NOMO-1 treated with DMSO at 0.1 percent for 48 hours (cell line): ENCODE results near the gene CYB5D1.
"Not testable (repeated sequence)": the region's sequence is repeated elsewhere in the genome, so short reads cannot be mapped to it uniquely, and the experiment has no call there.

Source experiments
- DNase-seq: peaks from one replicate; lab custom pipeline; 2025; ENCODE audit not compliant: unreplicated experiment; lab: John Stamatoyannopoulos, UW

Gene CYB5D1, protein sequence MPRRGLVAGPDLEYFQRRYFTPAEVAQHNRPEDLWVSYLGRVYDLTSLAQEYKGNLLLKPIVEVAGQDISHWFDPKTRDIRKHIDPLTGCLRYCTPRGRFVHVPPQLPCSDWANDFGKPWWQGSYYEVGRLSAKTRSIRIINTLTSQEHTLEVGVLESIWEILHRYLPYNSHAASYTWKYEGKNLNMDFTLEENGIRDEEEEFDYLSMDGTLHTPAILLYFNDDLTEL

DNA sequence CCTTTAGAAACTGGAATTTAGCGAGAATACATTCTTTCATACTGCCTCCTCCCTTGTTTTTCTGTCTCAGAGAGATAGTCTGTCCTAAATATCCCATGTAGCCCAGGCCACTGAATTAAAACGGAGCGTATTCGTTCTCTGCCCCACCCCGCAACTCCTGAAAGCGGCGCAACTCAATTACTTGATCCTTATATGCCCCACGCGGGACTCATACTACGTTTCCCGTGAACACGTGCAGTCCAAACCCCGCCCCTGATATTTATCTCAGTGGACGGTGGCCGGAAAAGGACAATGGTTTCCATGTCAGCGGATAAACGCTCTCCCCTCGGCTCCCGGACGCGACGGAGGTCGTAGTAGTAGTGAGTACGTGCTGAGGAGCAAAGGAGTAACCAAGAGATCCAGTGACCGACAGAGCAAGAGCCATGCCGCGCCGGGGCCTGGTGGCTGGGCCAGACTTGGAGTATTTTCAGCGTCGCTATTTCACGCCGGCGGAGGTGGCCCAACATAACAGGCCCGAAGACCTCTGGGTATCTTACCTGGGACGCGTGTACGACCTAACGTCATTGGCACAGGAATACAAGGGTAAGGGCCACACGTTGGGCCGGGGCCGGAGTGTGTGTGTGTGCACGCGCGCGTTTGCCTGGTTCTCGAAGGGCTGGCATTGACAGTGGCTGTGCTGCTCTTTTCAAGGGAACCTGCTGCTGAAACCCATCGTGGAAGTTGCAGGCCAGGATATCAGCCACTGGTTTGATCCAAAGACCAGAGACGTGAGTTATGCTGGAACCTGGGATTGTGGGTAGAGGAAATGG, at the start of gene CYB5D1:
CYB5D1 (plus strand) TSS at position 291 of the 809 bp plus-strand sequence; CDS start at position 423, 132 bp downstream.
- peak; percentile 92 for DNase-seq

GRCh38 chr17:7809086-7809790, 48.6 kb upstream of the CYB5D1 start:
- no peak for DNase-seq

GRCh38 chr17:7809791-7810343, 47.9 kb upstream of the CYB5D1 start:
- not testable (repeated sequence) for DNase-seq

- no peak for DNase-seq
Measured at GRCh38 chr17:7811251-7811650, 46.6 kb upstream of the CYB5D1 start.

DNA sequence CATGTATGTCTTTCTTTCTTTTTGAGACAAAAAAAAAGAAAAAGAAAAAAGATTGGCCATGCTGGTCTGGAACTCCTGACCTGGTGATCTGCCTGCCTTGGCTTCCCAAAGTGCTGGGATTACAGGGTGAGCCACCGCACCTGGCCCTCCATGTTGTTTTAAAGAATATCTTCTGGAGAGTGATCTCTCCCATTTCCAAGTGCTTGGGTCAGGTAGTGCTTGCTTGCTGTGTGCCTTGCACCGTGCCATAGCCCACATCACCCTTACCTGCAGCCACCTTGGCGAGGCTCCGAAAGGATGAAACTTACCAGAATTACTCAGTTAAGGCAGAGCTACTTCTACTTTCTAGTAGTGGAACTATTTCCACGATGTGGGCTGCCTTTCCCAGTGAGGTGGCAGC, 42.8 kb upstream of the CYB5D1 start:
- no peak for DNase-seq

DNA sequence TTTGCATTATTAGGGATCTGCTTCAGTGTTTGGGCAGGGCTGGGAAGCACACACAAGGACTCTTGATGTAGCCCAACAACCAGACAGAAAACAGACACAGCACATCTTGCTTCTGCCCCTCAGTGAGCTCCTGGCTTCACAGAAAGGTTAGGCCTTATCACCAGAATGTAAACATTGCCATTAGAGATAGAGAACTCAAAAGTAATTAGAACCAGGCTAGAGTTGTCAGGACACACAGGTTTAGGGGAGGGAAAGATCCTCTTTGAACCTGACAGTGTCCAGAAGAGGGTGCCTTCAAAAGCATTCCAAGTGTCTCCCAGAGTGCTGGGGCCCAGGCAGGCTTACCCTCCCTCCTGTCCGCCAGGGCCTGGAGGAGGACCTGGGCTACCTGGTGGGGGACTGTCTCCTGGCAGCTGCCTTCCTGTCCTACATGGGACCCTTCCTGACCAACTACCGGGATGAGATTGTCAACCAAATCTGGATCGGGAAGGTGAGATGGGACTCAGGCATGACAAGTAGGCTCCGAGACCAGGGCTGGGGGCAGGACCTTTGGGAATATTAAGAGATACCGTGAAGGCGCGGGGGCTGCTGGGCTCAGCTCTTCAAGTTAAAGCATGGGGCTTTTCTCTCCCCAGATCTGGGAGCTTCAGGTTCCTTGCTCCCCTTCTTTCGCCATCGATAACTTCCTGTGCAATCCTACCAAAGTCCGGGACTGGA, 40.7 kb upstream of the CYB5D1 start:
- DNase-seq: no peak

DNA sequence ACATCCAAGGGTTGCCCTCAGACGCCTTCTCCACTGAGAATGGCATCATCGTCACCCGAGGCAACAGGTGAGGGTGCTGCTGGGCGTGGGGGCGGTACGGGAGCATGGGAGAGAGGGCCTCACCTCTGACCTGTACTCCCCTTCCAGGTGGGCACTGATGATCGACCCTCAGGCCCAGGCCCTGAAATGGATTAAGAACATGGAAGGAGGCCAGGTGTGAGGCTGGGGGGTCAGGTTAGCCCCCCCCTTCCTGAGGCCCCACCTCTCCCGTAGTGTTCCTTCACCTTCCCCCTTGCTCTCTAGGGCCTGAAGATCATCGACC, 40.2 kb upstream of the CYB5D1 start:
- no peak for DNase-seq

GRCh38 chr17:7818026-7818425, 39.8 kb upstream of the CYB5D1 start:
- no peak for DNase-seq

- no peak for DNase-seq
Measured at GRCh38 chr17:7818746-7819645, 38.8 kb upstream of the CYB5D1 start.

GRCh38 chr17:7820231-7820630, 37.6 kb upstream of the CYB5D1 start:
- no peak for DNase-seq

GRCh38 chr17:7822126-7822525, 35.7 kb upstream of the CYB5D1 start:
- no peak for DNase-seq

DNA sequence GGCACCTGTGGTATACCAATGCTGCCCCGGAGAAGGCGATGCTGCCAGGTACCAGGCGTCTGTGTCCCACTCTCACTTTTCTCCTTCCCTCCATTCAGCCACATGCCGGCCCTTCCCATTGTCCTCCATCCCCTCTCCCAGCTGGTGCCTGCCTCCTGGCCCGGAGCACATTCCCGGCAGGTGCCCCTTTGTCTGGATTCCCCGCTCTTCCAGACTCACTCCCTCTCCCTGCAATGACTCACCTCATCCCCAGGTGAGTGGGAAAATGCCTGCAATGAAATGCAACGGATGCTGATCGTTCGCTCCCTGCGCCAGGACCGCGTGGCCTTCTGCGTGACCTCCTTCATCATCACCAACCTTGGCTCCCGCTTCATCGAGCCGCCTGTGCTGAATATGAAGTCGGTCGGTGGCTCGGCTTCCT, 34.2 kb upstream of the CYB5D1 start:
- no peak for DNase-seq

GRCh38 chr17:7824021-7824924, 33.5 kb upstream of the CYB5D1 start:
- no peak for DNase-seq

- no peak for DNase-seq
Measured at GRCh38 chr17:7825206-7825990, 32.4 kb upstream of the CYB5D1 start.

GRCh38 chr17:7830616-7831015, 27.2 kb upstream of the CYB5D1 start:
- no peak for DNase-seq

- DNase-seq: no peak
Measured at GRCh38 chr17:7831233-7831632, 26.6 kb upstream of the CYB5D1 start.

- no peak for DNase-seq
Measured at GRCh38 chr17:7832431-7832830, 25.4 kb upstream of the CYB5D1 start.
